Tibial nerve (tissue), 4 donors: ENCODE data around the gene UNC79. TPM values are rescaled to one million over a fixed set of nuclear protein-coding genes. Genes with fewer than 3 reads are reported as not detected.
A peak's percentile ranks its signal among the peaks of the same experiment; 100 is the strongest.

Experiments used
- DNase-seq, 2 donors: peaks; one replicate each; pipeline ENCODE4 v3.0.0-alpha.2; 2019; ENCODE audit warnings: low spot score in 2 of 2
- H3K27ac ChIP-seq, 4 donors: fragments of 200-600 bp; sonication (generic) in 3 of 4; one replicate each; pipeline ENCODE4 v1.5.1; 2017 to 2019; ENCODE audit warnings: mild to moderate bottlenecking in 1 of 4
- H3K27me3 ChIP-seq, 2 donors: fragments of 200-600 bp; sonication (generic) in 1 of 2; one replicate each; pipeline versions ENCODE4 v1.5.1 to v1.6.0; 2017 to 2019
- H3K36me3 ChIP-seq, 3 donors: fragments of 200-600 bp; sonication (generic); one replicate each; pipeline ENCODE4 v1.5.1; 2018 to 2019
- H3K4me1 ChIP-seq, 4 donors: fragments of 200-600 bp; sonication (generic) in 3 of 4; one replicate each; pipeline ENCODE4 v1.5.1; 2017 to 2019
- H3K4me3 ChIP-seq, 4 donors: fragments of 200-600 bp; sonication (generic) in 3 of 4; one replicate each; pipeline ENCODE4 v1.5.1; 2017 to 2019; ENCODE audit warnings: mild to moderate bottlenecking in 1 of 4, moderate library complexity in 1 of 4
- H3K9me3 ChIP-seq, 4 donors: fragments of 200-600 bp; sonication (generic) in 3 of 4; one replicate each; pipeline ENCODE4 v1.5.1; 2017 to 2019
- CTCF ChIP-seq, 5 experiments: fragments of 200-600 bp in 3 of 5; fragments of 450-650 bp in 2 of 5; sonication (generic) in 3 of 5; IDR thresholded peaks; one replicate each; pipeline ENCODE4 v1.5.1; 2016 to 2019; ENCODE audit warnings: antibody characterized with exemption in 5 of 5, mild to moderate bottlenecking in 3 of 5, moderate library complexity in 2 of 5
- EP300 ChIP-seq, 2 donors: sonication (generic); formaldehyde crosslinking; IDR thresholded peaks; one replicate each; pipeline ENCODE4 v1.6.1; 2017; ENCODE audit warnings: antibody characterized with exemption in 2 of 2, mild to moderate bottlenecking in 1 of 2
- POLR2A ChIP-seq, 2 donors: fragments of 450-650 bp; IDR thresholded peaks; one replicate each; pipeline ENCODE4 v1.6.1; 2017; ENCODE audit warnings: antibody characterized with exemption in 2 of 2, mild to moderate bottlenecking in 2 of 2, moderate library complexity in 2 of 2
- WGBS, 2 donors: methylation state at CpG; one replicate each; pipeline ENCODE4 v1.1.5; 2018; 5-methylcytosine and 5-hydroxymethylcytosine counted together
- small RNA-seq: library from RNA; depleted of rRNA; stranded (forward); fragments of <200 nt; gene quantifications from one replicate; pipeline ENCODE3, GENCODE V24; 2016
- total RNA-seq, 4 donors: library from RNA; depleted of rRNA; stranded (reverse); fragments of >200 nt; gene quantifications; one replicate each; pipeline ENCODE4 v1.1.0, GENCODE V29; 2016

UNC79 gene
- total RNA-seq, 4 donors from 2014 or later, result under 0.01 to 1.3 (median 0.21) TPM; not detected in 1

GRCh38 chr14:93753647-93754046 lies 322.9 kb downstream of the UNC79 start:
- H3K9me3 ChIP-seq, result no peaks in the 10 kb centered on the region
- peaks cover 0 to 84% (median 44%) of the 10 kb centered on the region in 4 donors for H3K4me1 ChIP-seq
- 36 to 49% methylated on average over 8 of the region's 8 CpGs for WGBS, 2 donors
- H3K27me3 ChIP-seq, result no peaks in the 10 kb centered on the region
- no peaks in the 10 kb centered on the region for H3K36me3 ChIP-seq
- DNase-seq, result no peak
- no peak overlapping the region for H3K4me3 ChIP-seq
- TF ChIP-seq EP300 (IDR thresholded peaks at IDR 0.05) (no peak), POLR2A (IDR thresholded peaks at IDR 0.05) (no peak), CTCF (IDR thresholded peaks at IDR 0.05) (no peak)
- H3K27ac ChIP-seq, result peak overlapping the region in 2 of 4 donors; percentile 76 to 89

- H3K4me3 ChIP-seq, result no peak overlapping the region
- H3K36me3 ChIP-seq, result no peaks in the 10 kb centered on the region
- H3K4me1 ChIP-seq, result peaks cover 0 to 84% (median 32%) of the 10 kb centered on the region in 4 donors
- peak overlapping the region in 3 of 4 donors; percentile 63 to 89 (median 76) for H3K27ac ChIP-seq
- H3K27me3 ChIP-seq, result peaks cover 0 to 3% of the 10 kb centered on the region in 2 donors
- DNase-seq, result no peak
- no peaks in the 10 kb centered on the region for H3K9me3 ChIP-seq
- TF ChIP-seq CTCF (IDR thresholded peaks at IDR 0.05) (no peak), EP300 (IDR thresholded peaks at IDR 0.05) (no peak), POLR2A (IDR thresholded peaks at IDR 0.05) (no peak)
- 70 to 75% methylated on average over 12 of the region's 12 CpGs for WGBS, 2 donors
Measured at GRCh38 chr14:93757206-93757605, 326.5 kb downstream of the UNC79 start.

Small RNA genes lying within 50 kb of the gene (small RNA-seq; reads per million reads assigned to genes)
- gene RF00019 (not detected), gene RF02271 (not detected), gene RNU6-1258P (not detected)

Other genes with a start within 250 kb of the UNC79 start
- 10 to 100 TPM; 21.8 to 29.3 (median 23.4) TPM for gene MOAP1, start 246.0 kb upstream of the UNC79 start, total RNA-seq
- 10 to 100 TPM in 2 of 4 donors, 1 to 10 TPM in 2; 6.5 to 11.7 (median 9.3) TPM for gene LYSET, start 245.6 kb upstream of the UNC79 start, total RNA-seq
- 10 to 100 TPM in 3 of 4 donors, 1 to 10 TPM in 1; 7.5 to 23.4 (median 13.2) TPM for gene GON7, start 223.9 kb upstream of the UNC79 start, total RNA-seq
- 10 to 100 TPM; 20.2 to 40.2 (median 24.5) TPM for gene UBR7, start 223.7 kb upstream of the UNC79 start, total RNA-seq
- 10 to 100 TPM; 20.1 to 27.8 (median 23.2) TPM for gene BTBD7, start 97.9 kb upstream of the UNC79 start, total RNA-seq
- gene COX8C, start 83.8 kb upstream of the UNC79 start, total RNA-seq, result not detected